ENCODE measurements around the gene EMP3. TPM values are rescaled to one million over a fixed set of nuclear protein-coding genes. Genes with fewer than 3 reads are reported as not detected.
A peak's percentile ranks its signal among the peaks of the same experiment; 100 is the strongest.
"Not testable (repeated sequence)": the region's sequence is repeated elsewhere in the genome, so short reads cannot be mapped to it uniquely, and the experiment has no call there.

Gene EMP3
- total RNA-seq, 3 donors from 2014 or later: 18.4 to 71.4 (median 24.1) TPM

DNA sequence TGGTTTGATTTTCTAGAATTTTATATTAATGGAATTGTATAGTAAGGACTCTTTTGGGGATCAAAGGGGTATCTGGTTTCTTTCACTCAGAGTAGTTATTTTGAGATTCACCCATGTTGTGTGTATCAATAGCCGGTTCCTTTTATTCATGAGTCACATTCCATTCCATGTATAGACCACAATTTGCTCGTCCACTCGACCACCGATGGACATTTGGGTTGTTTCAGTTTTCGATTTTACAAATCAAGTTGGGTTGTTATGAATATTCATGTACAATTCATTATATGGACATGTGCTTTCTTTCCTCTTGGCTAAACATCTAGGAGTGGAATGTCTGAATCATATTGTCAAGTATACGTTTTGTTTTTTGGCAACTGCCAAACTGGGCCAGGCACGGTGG is 9.6 kb upstream of the EMP3 start:
- Histone ChIP-seq H3K27ac (no peak overlapping the region), H3K4me3 (no peak overlapping the region), H3K36me3 (no peaks in the 10 kb centered on the region), H3K4me1 (no peaks in the 10 kb centered on the region), H3K9me3 (no peaks in the 10 kb centered on the region), H3K27me3 (no peaks in the 10 kb centered on the region)
- DNase-seq (ENCODE audit: low spot score in 2 of 2): no peak
- TF ChIP-seq POLR2AphosphoS5 (IDR thresholded peaks at IDR 0.05): no peak
- TF ChIP-seq POLR2A (IDR thresholded peaks at IDR 0.05): no peak
- TF ChIP-seq, protein P1, sequence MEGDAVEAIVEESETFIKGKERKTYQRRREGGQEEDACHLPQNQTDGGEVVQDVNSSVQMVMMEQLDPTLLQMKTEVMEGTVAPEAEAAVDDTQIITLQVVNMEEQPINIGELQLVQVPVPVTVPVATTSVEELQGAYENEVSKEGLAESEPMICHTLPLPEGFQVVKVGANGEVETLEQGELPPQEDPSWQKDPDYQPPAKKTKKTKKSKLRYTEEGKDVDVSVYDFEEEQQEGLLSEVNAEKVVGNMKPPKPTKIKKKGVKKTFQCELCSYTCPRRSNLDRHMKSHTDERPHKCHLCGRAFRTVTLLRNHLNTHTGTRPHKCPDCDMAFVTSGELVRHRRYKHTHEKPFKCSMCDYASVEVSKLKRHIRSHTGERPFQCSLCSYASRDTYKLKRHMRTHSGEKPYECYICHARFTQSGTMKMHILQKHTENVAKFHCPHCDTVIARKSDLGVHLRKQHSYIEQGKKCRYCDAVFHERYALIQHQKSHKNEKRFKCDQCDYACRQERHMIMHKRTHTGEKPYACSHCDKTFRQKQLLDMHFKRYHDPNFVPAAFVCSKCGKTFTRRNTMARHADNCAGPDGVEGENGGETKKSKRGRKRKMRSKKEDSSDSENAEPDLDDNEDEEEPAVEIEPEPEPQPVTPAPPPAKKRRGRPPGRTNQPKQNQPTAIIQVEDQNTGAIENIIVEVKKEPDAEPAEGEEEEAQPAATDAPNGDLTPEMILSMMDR (IDR thresholded peaks at IDR 0.05): no peak
- intact Hi-C loops (cut with DNase I; ENCODE audit: low total_unique reads): no loop called here

DNA sequence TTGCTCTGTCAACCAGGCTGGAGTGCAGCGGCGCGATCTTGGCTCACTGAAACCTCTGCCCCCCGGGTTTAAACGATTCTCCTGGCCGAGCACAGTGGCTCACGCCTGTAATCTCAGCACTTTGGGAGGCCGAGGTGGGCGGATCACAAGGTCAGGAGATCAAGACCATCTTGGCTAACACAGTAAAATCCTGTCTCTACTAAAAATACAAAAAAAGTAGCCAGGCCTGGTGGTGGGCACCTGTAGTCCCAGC is 7.7 kb upstream of the EMP3 start:
- intact Hi-C loops (cut with DNase I; ENCODE audit: low total_unique reads): not testable (repeated sequence)

DNA sequence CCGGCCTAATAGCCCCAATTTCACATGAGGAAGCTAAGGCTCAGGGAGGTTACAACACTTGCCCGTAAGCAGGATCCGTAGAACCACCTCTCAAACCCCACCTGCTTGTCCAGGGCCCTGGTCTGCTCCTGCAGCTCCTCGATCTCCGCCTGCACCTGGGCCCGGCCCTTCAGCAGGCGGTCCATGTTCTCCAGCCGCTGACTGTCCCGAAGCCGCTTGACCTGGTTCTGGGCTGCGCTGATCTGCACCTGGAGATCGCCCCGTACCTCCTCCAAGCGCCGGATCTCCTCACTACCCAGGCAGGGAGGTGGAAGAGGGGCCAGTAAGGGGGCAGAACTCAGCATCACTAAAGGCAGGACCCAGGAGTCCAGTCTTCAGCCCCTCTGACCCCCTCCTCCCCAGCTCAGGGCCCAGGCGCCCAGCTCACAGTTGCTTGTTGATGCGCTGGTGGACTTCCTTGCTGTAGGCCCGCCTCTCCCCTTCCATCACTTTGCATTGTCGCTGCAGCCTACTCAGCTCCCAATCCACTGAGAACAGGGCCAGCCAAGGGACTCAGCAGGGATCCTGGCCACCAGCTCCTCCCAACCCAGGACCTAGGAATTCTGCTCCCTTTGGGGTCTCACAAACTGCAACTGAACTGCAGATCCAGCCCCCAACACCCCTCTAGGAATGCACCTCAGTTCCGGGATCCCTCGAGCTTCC is 6.9 kb upstream of the EMP3 start:
- DNase-seq (ENCODE audit: low spot score in 2 of 2): no peak
- H3K27me3 ChIP-seq: no peaks in the 10 kb centered on the region
- H3K27ac ChIP-seq: no peak overlapping the region
- no peaks in the 10 kb centered on the region for H3K9me3 ChIP-seq
- TF ChIP-seq POLR2AphosphoS5 (IDR thresholded peaks at IDR 0.05) (no peak), POLR2A (IDR thresholded peaks at IDR 0.05) (no peak)
- TF ChIP-seq, protein P1 (IDR thresholded peaks at IDR 0.05): no peak
- H3K4me1 ChIP-seq: peaks cover 0 to 3% of the 10 kb centered on the region in 2 donors
- intact Hi-C loops (cut with DNase I; ENCODE audit: low total_unique reads): no loop called here
- no peak overlapping the region for H3K4me3 ChIP-seq
- no peaks in the 10 kb centered on the region for H3K36me3 ChIP-seq

More for the DNA sequence above, 7.7 kb upstream of the EMP3 start:
- not testable (repeated sequence) for DNase-seq (ENCODE audit: low spot score in 2 of 2); H3K4me1 ChIP-seq; H3K27me3 ChIP-seq; H3K9me3 ChIP-seq; H3K4me3 ChIP-seq; H3K27ac ChIP-seq; H3K36me3 ChIP-seq

DNA sequence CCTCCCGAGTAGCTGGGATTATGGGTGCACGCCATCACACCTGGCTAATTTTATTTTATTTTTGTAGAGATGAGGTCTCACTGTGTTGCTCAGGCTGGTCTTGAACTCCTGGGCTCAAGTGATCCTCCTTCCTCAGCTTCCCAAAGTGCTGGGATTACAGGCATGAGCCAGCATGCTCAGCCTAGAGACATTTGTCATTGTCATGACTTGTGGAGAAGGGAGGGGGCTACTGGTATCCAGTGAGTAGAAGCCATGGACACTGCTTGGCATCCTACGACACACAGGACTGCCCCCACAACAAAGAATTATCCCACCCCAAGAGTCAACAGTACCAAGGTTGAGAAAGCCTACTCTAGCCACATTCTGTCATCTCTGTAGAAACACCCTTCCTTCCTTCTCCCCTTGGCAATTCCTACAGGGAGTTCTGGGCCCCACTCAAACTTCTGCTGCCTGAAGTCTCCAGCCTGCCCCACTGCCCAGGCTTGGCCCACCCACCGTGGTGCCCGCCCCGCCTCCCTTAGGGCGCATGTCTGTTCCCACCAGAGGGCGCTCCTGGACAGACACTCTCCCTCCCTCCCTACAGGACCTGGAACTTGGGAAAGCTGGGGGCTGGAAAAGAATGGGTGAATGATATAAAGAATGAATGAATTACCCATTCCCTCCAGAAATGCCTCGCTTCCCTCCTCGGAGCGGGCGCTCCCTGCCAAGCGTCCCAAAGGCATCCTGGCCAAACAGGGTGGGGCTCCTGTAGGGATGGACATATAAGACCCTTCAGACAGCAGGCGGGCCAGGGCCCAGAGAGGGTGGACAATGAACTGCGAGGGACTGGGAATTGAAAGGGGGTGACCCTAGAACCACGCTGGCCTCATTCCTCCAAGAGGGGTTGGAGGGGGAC is 5.5 kb upstream of the EMP3 start:
- H3K4me1 ChIP-seq: peaks cover 0 to 3% of the 10 kb centered on the region in 2 donors
- no peaks in the 10 kb centered on the region for H3K27me3 ChIP-seq
- no peaks in the 10 kb centered on the region for H3K9me3 ChIP-seq
- intact Hi-C loops (cut with DNase I; ENCODE audit: low total_unique reads): no loop called here
- H3K4me3 ChIP-seq: no peak overlapping the region
- H3K36me3 ChIP-seq: no peaks in the 10 kb centered on the region
- H3K27ac ChIP-seq: peak overlapping the region; percentile 99
- TF ChIP-seq, protein P1 (IDR thresholded peaks at IDR 0.05): peak; percentile 34 to 88 (median 66)
- TF ChIP-seq POLR2AphosphoS5 (IDR thresholded peaks at IDR 0.05) (no peak), POLR2A (IDR thresholded peaks at IDR 0.05) (no peak)
- peak; percentile 65 to 86 for DNase-seq (ENCODE audit: low spot score in 2 of 2)

DNA sequence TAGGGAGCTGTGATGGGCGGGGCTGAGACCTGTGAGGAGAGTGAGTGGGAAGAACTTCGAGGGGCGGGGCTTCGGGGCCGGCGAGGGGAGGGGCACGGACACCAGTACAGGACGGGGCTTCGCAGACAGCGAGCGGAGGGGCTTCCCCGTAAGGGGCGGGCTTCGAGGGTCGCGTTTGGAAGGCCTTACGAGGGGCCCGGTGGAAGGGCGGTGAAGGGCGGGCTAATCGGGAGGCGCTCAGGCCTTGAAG is 4.1 kb upstream of the EMP3 start:
- no peaks in the 10 kb centered on the region for H3K27me3 ChIP-seq
- peaks cover 0 to 6% of the 10 kb centered on the region in 2 donors for H3K4me1 ChIP-seq
- peak; percentile 99 to 100 for DNase-seq (ENCODE audit: low spot score in 2 of 2)
- peak overlapping the region; percentile 54 to 84 (median 73) for H3K4me3 ChIP-seq
- intact Hi-C loops (cut with DNase I; ENCODE audit: low total_unique reads): no loop called here
- no peaks in the 10 kb centered on the region for H3K36me3 ChIP-seq
- no peaks in the 10 kb centered on the region for H3K9me3 ChIP-seq
- TF ChIP-seq POLR2AphosphoS5 (IDR thresholded peaks at IDR 0.05) (peak in 2 of 3 donors; percentile 27 to 77), POLR2A (IDR thresholded peaks at IDR 0.05) (peak; percentile 86)
- TF ChIP-seq, protein P1 (IDR thresholded peaks at IDR 0.05): no peak
- peak overlapping the region; percentile 99 for H3K27ac ChIP-seq

Data from breast epithelium (tissue), 4 donors.